GM06990 (cell line): ENCODE data around the gene ID1.
A peak's percentile ranks its signal among the peaks of the same experiment; 100 is the strongest.

Source experiments
- DNase-seq: peaks from one replicate; pipeline ENCODE4 v3.0.0-alpha.2; 2011; ENCODE audit not compliant: insufficient read length; ENCODE audit errors: extremely low read depth
- H3K27me3 ChIP-seq: replicated peaks from 2 replicates; pipeline ENCODE4 v1.6.0; 2011; ENCODE audit warnings: low read length; ENCODE audit not compliant: control insufficient read depth, insufficient read depth
- H3K36me3 ChIP-seq: 2 replicates; pipeline ENCODE4 v1.5.1; 2011; ENCODE audit warnings: low read length; ENCODE audit not compliant: control insufficient read depth, insufficient read depth
- H3K4me3 ChIP-seq: replicated peaks from 2 replicates; pipeline ENCODE4 v1.5.1; 2011; ENCODE audit warnings: low read depth, mild to moderate bottlenecking, control low read depth, low read length
- CTCF ChIP-seq: IDR thresholded peaks from 2 replicates; pipeline ENCODE4 v1.5.1; 2011; ENCODE audit warnings: low read length, control low read depth, mild to moderate bottlenecking, inconsistent platforms; ENCODE audit not compliant: insufficient read depth, poor library complexity, severe bottlenecking

The ID1 gene

GRCh38 chr20:31605031-31605901 lies at the start of gene ID1:
Gene ID1 (plus strand): TSS chr20:31605289. CDS start chr20:31605388, 99 bp downstream.
- no peaks in the 10 kb centered on the region; the same call in 1 of the 2 replicates for H3K27me3 ChIP-seq
- DNase-seq, result peak; percentile 82
- no peak for TF ChIP-seq CTCF
- no peaks in the 10 kb centered on the region for H3K36me3 ChIP-seq
- peak within 1 kb of the TSS; percentile 62 for H3K4me3 ChIP-seq

- DNase-seq, result no peak
- peaks cover 39% of the 10 kb centered on the region for H3K36me3 ChIP-seq
- H3K4me3 ChIP-seq, result no peak overlapping the region
- no peak for TF ChIP-seq CTCF
- H3K27me3 ChIP-seq, result no peaks in the 10 kb centered on the region
These were observed 45.4 kb upstream of the ID1 start for GRCh38 chr20:31559704-31560093.

- peaks cover 35% of the 10 kb centered on the region for H3K36me3 ChIP-seq
- peak; percentile 88 for TF ChIP-seq CTCF
- no peaks in the 10 kb centered on the region for H3K27me3 ChIP-seq
- H3K4me3 ChIP-seq, result no peak overlapping the region
- no peak for DNase-seq
These were observed 44.9 kb upstream of the ID1 start for GRCh38 chr20:31560094-31560745.

GRCh38 chr20:31560746-31561598 lies 44.1 kb upstream of the ID1 start:
- no peak for DNase-seq
- peaks cover 35% of the 10 kb centered on the region for H3K36me3 ChIP-seq
- TF ChIP-seq CTCF, result no peak
- H3K27me3 ChIP-seq, result no peaks in the 10 kb centered on the region
- H3K4me3 ChIP-seq, result no peak overlapping the region

- no peak for TF ChIP-seq CTCF
- DNase-seq, result no peak
- Histone ChIP-seq H3K4me3 (no peak overlapping the region), H3K36me3 (peaks cover 39% of the 10 kb centered on the region), H3K27me3 (no peaks in the 10 kb centered on the region)
These were observed 42.8 kb upstream of the ID1 start for GRCh38 chr20:31562241-31562640.
